ENCODE results near the gene CNIH3. TPM values are rescaled to one million over a fixed set of nuclear protein-coding genes. Genes with fewer than 3 reads are reported as not detected.

Gene CNIH3
- polyA plus RNA-seq, 1 donor (not counting 4 experiments of a cell fraction or from before 2014, with no cell fraction given), result 0.81 TPM

GRCh38 chr1:224784265-224785039, 168.3 kb downstream of the CNIH3 start:
- no peak for DNase-seq (ENCODE audit: low read depth, low spot score)
- Histone ChIP-seq H3K36me3 (ENCODE audit: control insufficient read depth in 2 of 2, extremely low read depth in 1 of 2, insufficient read depth in 2 of 2, low read length in 2 of 2) (no peaks in the 10 kb centered on the region), H3K4me1 (ENCODE audit: control insufficient read depth, extremely low read depth, insufficient read depth, low read length) (no peaks in the 10 kb centered on the region), H3K9me3 (ENCODE audit: control insufficient read depth, low read depth, low read length) (no peaks in the 10 kb centered on the region), H3K27ac (ENCODE audit: control insufficient read depth, insufficient read depth, low read length) (no peak overlapping the region), H3K4me3 (ENCODE audit: control insufficient read depth in 2 of 3, extremely low read depth in 1 of 3, insufficient read depth in 2 of 3, low read depth in 1 of 3, low read length in 3 of 3) (no peak overlapping the region), H2AFZ (ENCODE audit: control insufficient read depth, low read length) (no peak overlapping the region), H3K4me2 (ENCODE audit: control insufficient read depth, extremely low read depth, insufficient read depth, low read depth, low read length) (no peak overlapping the region), H3K9me1 (ENCODE audit: control insufficient read depth, extremely low read depth, insufficient read depth, low read length) (no peaks in the 10 kb centered on the region), H3K9ac (ENCODE audit: control insufficient read depth, extremely low read depth, insufficient read depth, low read length) (no peak overlapping the region), H3K27me3 (ENCODE audit: control insufficient read depth, extremely low read depth, insufficient read depth, low read length) (no peaks in the 10 kb centered on the region), H4K20me1 (ENCODE audit: control insufficient read depth, extremely low read depth, insufficient read depth, low read length) (no peaks in the 10 kb centered on the region), H3K79me2 (ENCODE audit: control insufficient read depth, insufficient read depth, low read length) (no peaks in the 10 kb centered on the region)
- no peak for TF ChIP-seq EZH2 (IDR thresholded peaks at IDR 0.05; ENCODE audit: low read length)
- TF ChIP-seq CTCF (optimal IDR thresholded peaks at IDR 0.05 in 1 of 3, IDR thresholded peaks at IDR 0.05 in 1 of 3, conservative IDR thresholded peaks at IDR 0.05 in 1 of 3; ENCODE audit: extremely low read depth in 1 of 3, insufficient read depth in 2 of 3, low read length in 3 of 3), result no peak
- no peak for FAIRE-seq
- dilution Hi-C loops (cut with MboI; ENCODE audit: extremely low pct_ligation_motif_present, low sequenced_read_pairs), result no loop called here

GRCh38 chr1:224785040-224785328, 168.9 kb downstream of the CNIH3 start:
- no peak for FAIRE-seq
- no peak for DNase-seq (ENCODE audit: low read depth, low spot score)
- no peaks in the 10 kb centered on the region for H3K36me3 ChIP-seq (ENCODE audit: control insufficient read depth in 2 of 2, extremely low read depth in 1 of 2, insufficient read depth in 2 of 2, low read length in 2 of 2)
- no peak overlapping the region for H3K4me2 ChIP-seq (ENCODE audit: control insufficient read depth, extremely low read depth, insufficient read depth, low read depth, low read length)
- H4K20me1 ChIP-seq (ENCODE audit: control insufficient read depth, extremely low read depth, insufficient read depth, low read length), result no peaks in the 10 kb centered on the region
- no peak overlapping the region for H2AFZ ChIP-seq (ENCODE audit: control insufficient read depth, low read length)
- no peak overlapping the region for H3K27ac ChIP-seq (ENCODE audit: control insufficient read depth, insufficient read depth, low read length)
- H3K9me1 ChIP-seq (ENCODE audit: control insufficient read depth, extremely low read depth, insufficient read depth, low read length), result no peaks in the 10 kb centered on the region
- no peaks in the 10 kb centered on the region for H3K4me1 ChIP-seq (ENCODE audit: control insufficient read depth, extremely low read depth, insufficient read depth, low read length)
- dilution Hi-C loops (cut with MboI; ENCODE audit: extremely low pct_ligation_motif_present, low sequenced_read_pairs), result no loop called here
- no peak overlapping the region for H3K9ac ChIP-seq (ENCODE audit: control insufficient read depth, extremely low read depth, insufficient read depth, low read length)
- no peaks in the 10 kb centered on the region for H3K9me3 ChIP-seq (ENCODE audit: control insufficient read depth, low read depth, low read length)
- no peak overlapping the region for H3K4me3 ChIP-seq (ENCODE audit: control insufficient read depth in 2 of 3, extremely low read depth in 1 of 3, insufficient read depth in 2 of 3, low read depth in 1 of 3, low read length in 3 of 3)
- H3K79me2 ChIP-seq (ENCODE audit: control insufficient read depth, insufficient read depth, low read length), result no peaks in the 10 kb centered on the region
- no peaks in the 10 kb centered on the region for H3K27me3 ChIP-seq (ENCODE audit: control insufficient read depth, extremely low read depth, insufficient read depth, low read length)
- TF ChIP-seq EZH2 (IDR thresholded peaks at IDR 0.05; ENCODE audit: low read length), result no peak

- dilution Hi-C loops (cut with MboI; ENCODE audit: extremely low pct_ligation_motif_present, low sequenced_read_pairs), result no loop called here
- FAIRE-seq, result no peak
- H3K4me2 ChIP-seq (ENCODE audit: control insufficient read depth, extremely low read depth, insufficient read depth, low read depth, low read length), result no peak overlapping the region
- H3K9me1 ChIP-seq (ENCODE audit: control insufficient read depth, extremely low read depth, insufficient read depth, low read length), result no peaks in the 10 kb centered on the region
- no peak for TF ChIP-seq EZH2 (IDR thresholded peaks at IDR 0.05; ENCODE audit: low read length)
- no peak for TF ChIP-seq CTCF (optimal IDR thresholded peaks at IDR 0.05 in 1 of 3, IDR thresholded peaks at IDR 0.05 in 1 of 3, conservative IDR thresholded peaks at IDR 0.05 in 1 of 3; ENCODE audit: extremely low read depth in 1 of 3, insufficient read depth in 2 of 3, low read length in 3 of 3)
- no peaks in the 10 kb centered on the region for H3K27me3 ChIP-seq (ENCODE audit: control insufficient read depth, extremely low read depth, insufficient read depth, low read length)
- DNase-seq (ENCODE audit: low read depth, low spot score), result no peak
- no peaks in the 10 kb centered on the region for H3K79me2 ChIP-seq (ENCODE audit: control insufficient read depth, insufficient read depth, low read length)
- no peaks in the 10 kb centered on the region for H3K36me3 ChIP-seq (ENCODE audit: control insufficient read depth in 2 of 2, extremely low read depth in 1 of 2, insufficient read depth in 2 of 2, low read length in 2 of 2)
- H3K27ac ChIP-seq (ENCODE audit: control insufficient read depth, insufficient read depth, low read length), result no peak overlapping the region
- no peak overlapping the region for H3K9ac ChIP-seq (ENCODE audit: control insufficient read depth, extremely low read depth, insufficient read depth, low read length)
- no peaks in the 10 kb centered on the region for H3K4me1 ChIP-seq (ENCODE audit: control insufficient read depth, extremely low read depth, insufficient read depth, low read length)
- H3K9me3 ChIP-seq (ENCODE audit: control insufficient read depth, low read depth, low read length), result no peaks in the 10 kb centered on the region
- H3K4me3 ChIP-seq (ENCODE audit: control insufficient read depth in 2 of 3, extremely low read depth in 1 of 3, insufficient read depth in 2 of 3, low read depth in 1 of 3, low read length in 3 of 3), result no peak overlapping the region
- no peaks in the 10 kb centered on the region for H4K20me1 ChIP-seq (ENCODE audit: control insufficient read depth, extremely low read depth, insufficient read depth, low read length)
- H2AFZ ChIP-seq (ENCODE audit: control insufficient read depth, low read length), result no peak overlapping the region
Observed at GRCh38 chr1:224785622-224786021, 169.5 kb downstream of the CNIH3 start.

Measured in keratinocyte (primary cell).